H1 (cell line): ENCODE data around the gene PRKAG3. TPM values are rescaled to one million over a fixed set of nuclear protein-coding genes. Genes with fewer than 3 reads are reported as not detected.

ENCODE experiments used
- CTCF ChIA-PET: fragments of 300-600 bp; sonication (Branson Sonifier 250); formaldehyde crosslinking; loops from one replicate; lab custom pipeline; 2021; ENCODE audit not compliant: partially characterized antibody; lab: Charles Lee
- POLR2A ChIA-PET: fragments of 300-600 bp; sonication (Branson Sonifier 250); formaldehyde crosslinking; loops from one replicate; lab custom pipeline; 2021; ENCODE audit warnings: inconsistent platforms; ENCODE audit not compliant: partially characterized antibody; lab: Charles Lee
- DNase-seq, 2 experiments: peaks; one replicate each; pipeline versions ENCODE4 v3.0.0 to v3.0.0-alpha.2; 2010 to 2022; ENCODE audit warnings: low spot score in 2 of 2, low read depth in 1 of 2, mixed read lengths in 1 of 2
- FAIRE-seq: peaks from 2 replicates; lab custom pipeline; 2011; peaks lifted over from hg19 to GRCh38; lab: Jason Lieb, UNC
- H2AFZ ChIP-seq: 2 replicates; pipeline ENCODE4 v1.8.1; 2012; ENCODE audit warnings: low read length, inconsistent platforms
- H2AK5ac ChIP-seq: 2 replicates; pipeline ENCODE4 v1.6.1; 2013; ENCODE audit warnings: low read depth, low read length
- H2BK120ac ChIP-seq: replicated peaks from 2 replicates; pipeline ENCODE3; 2013; ENCODE audit warnings: low read depth, low read length, inconsistent platforms
- H2BK12ac ChIP-seq: 2 replicates; pipeline ENCODE4 v1.6.1; 2013; ENCODE audit warnings: low read depth, low read length
- H2BK15ac ChIP-seq: 2 replicates; pipeline ENCODE4 v1.6.1; 2013; ENCODE audit warnings: low read length
- H2BK20ac ChIP-seq: 2 replicates; pipeline ENCODE4 v1.6.1; 2013; ENCODE audit warnings: low read length
- H2BK5ac ChIP-seq: 2 replicates; pipeline ENCODE4 v1.6.1; 2013; ENCODE audit warnings: low read depth, low read length
- H3K14ac ChIP-seq: 2 replicates; pipeline ENCODE4 v1.6.1; 2013; ENCODE audit warnings: inconsistent platforms; ENCODE audit not compliant: insufficient read length
- H3K18ac ChIP-seq: 2 replicates; pipeline ENCODE4 v1.6.1; 2013; ENCODE audit warnings: low read length; ENCODE audit errors: extremely low read depth
- H3K23ac ChIP-seq: 2 replicates; pipeline ENCODE4 v1.6.1; 2013; ENCODE audit warnings: inconsistent platforms; ENCODE audit not compliant: insufficient read length
- H3K23me2 ChIP-seq: 2 replicates; pipeline ENCODE4 v1.6.1; 2013; ENCODE audit warnings: low read depth, low read length
- H3K27ac ChIP-seq: 2 replicates; pipeline ENCODE4 v1.6.1; 2011; ENCODE audit warnings: low read depth, low read length, inconsistent platforms
- H3K27me3 ChIP-seq, 4 experiments: replicated peaks in 1 of 4; 1 replicate in 1 of 4; 2 replicates in 3 of 4; pipeline versions ENCODE4 v1.6.1 to v1.8.1; 2011 to 2013; ENCODE audit warnings: low read length in 3 of 4, mild to moderate bottlenecking in 3 of 4, inconsistent platforms in 2 of 4, mixed read lengths in 2 of 4, moderate library complexity in 1 of 4; ENCODE audit not compliant: control insufficient read depth in 3 of 4, insufficient read depth in 3 of 4; ENCODE audit errors: extremely low read depth in 1 of 4
- H3K36me3 ChIP-seq, 4 experiments: 2 replicates each; pipeline versions ENCODE4 v1.6.1 to v1.8.1; 2011 to 2013; ENCODE audit warnings: mild to moderate bottlenecking in 4 of 4, low read length in 3 of 4, moderate library complexity in 2 of 4, control low read depth in 1 of 4, inconsistent platforms in 1 of 4; ENCODE audit not compliant: insufficient read depth in 4 of 4, control insufficient read depth in 2 of 4
- H3K4ac ChIP-seq: replicated peaks from 2 replicates; pipeline ENCODE3; 2013; ENCODE audit warnings: low read length, low read depth, mixed read lengths, inconsistent platforms; ENCODE audit not compliant: insufficient read length
- H3K4me1 ChIP-seq, 4 experiments: replicated peaks in 1 of 4; 1 replicate in 1 of 4; 2 replicates in 3 of 4; pipeline versions ENCODE4 v1.6.1 to v1.8.1; 2011 to 2013; ENCODE audit warnings: low read length in 3 of 4, inconsistent platforms in 2 of 4, mixed read lengths in 1 of 4; ENCODE audit not compliant: insufficient read depth in 4 of 4, control insufficient read depth in 3 of 4
- H3K4me2 ChIP-seq, 2 experiments: 2 replicates each; pipeline versions ENCODE4 v1.6.1 to v1.8.1; 2011 to 2013; ENCODE audit warnings: low read depth in 2 of 2, low read length in 2 of 2, control low read depth in 1 of 2, inconsistent platforms in 1 of 2, mild to moderate bottlenecking in 1 of 2; ENCODE audit not compliant: insufficient read depth in 1 of 2
- H3K4me3 ChIP-seq, 4 experiments: fragments of 200-600, 300-600 bp in 1 of 4; sonication (generic), shearing (Covaris generic), sonication (Bioruptor Twin) in 1 of 4; 2 replicates each; pipeline versions ENCODE4 v1.5.1 to v1.8.1; 2011 to 2016; ENCODE audit warnings: low read length in 4 of 4, low read depth in 3 of 4, control low read depth in 2 of 4, inconsistent platforms in 2 of 4, mild to moderate bottlenecking in 2 of 4, mixed read lengths in 1 of 4, moderate library complexity in 1 of 4; ENCODE audit not compliant: insufficient read depth in 2 of 4; ENCODE audit errors: extremely low read depth in 1 of 4
- H3K56ac ChIP-seq: replicated peaks from 2 replicates; pipeline ENCODE3; 2013; ENCODE audit warnings: low read depth, mild to moderate bottlenecking, mixed read lengths, low read length, inconsistent platforms; ENCODE audit not compliant: insufficient read length
- H3K79me1 ChIP-seq: 2 replicates; pipeline ENCODE4 v1.6.1; 2013; ENCODE audit warnings: low read depth, low read length, control low read depth
- H3K79me2 ChIP-seq, 2 experiments: 2 replicates each; pipeline versions ENCODE4 v1.6.1 to v1.8.1; 2012 to 2013; ENCODE audit warnings: low read length in 2 of 2, mild to moderate bottlenecking in 2 of 2, inconsistent platforms in 1 of 2; ENCODE audit not compliant: insufficient read depth in 2 of 2, control insufficient read depth in 1 of 2
- H3K9ac ChIP-seq, 4 experiments: replicated peaks in 1 of 4; 1 replicate in 1 of 4; 2 replicates in 3 of 4; pipeline versions ENCODE4 v1.6.1 to v1.8.1; 2011 to 2013; ENCODE audit warnings: low read depth in 3 of 4, low read length in 3 of 4, control low read depth in 2 of 4, mild to moderate bottlenecking in 2 of 4, moderate library complexity in 2 of 4, inconsistent platforms in 1 of 4; ENCODE audit errors: extremely low read depth in 1 of 4
- H3K9me3 ChIP-seq, 2 experiments: 2 replicates each; pipeline versions ENCODE4 v1.6.1 to v1.8.1; 2012 to 2013; ENCODE audit warnings: mild to moderate bottlenecking in 2 of 2, moderate library complexity in 2 of 2, control low read depth in 1 of 2, inconsistent platforms in 1 of 2, low read depth in 1 of 2, low read length in 1 of 2, mixed read lengths in 1 of 2; ENCODE audit not compliant: insufficient read depth in 2 of 2
- H4K20me1 ChIP-seq, 2 experiments: replicated peaks in 1 of 2; 2 replicates each; pipeline versions ENCODE3 to v1.8.1; 2011 to 2013; ENCODE audit warnings: inconsistent platforms in 2 of 2, low read length in 2 of 2, mild to moderate bottlenecking in 1 of 2; ENCODE audit not compliant: insufficient read depth in 2 of 2, control insufficient read depth in 1 of 2
- H4K5ac ChIP-seq: 2 replicates; pipeline ENCODE4 v1.6.1; 2013; ENCODE audit warnings: low read length, low read depth, mixed read lengths, inconsistent platforms; ENCODE audit not compliant: insufficient read length
- H4K8ac ChIP-seq: 2 replicates; pipeline ENCODE4 v1.8.0; 2013; ENCODE audit warnings: mild to moderate bottlenecking, moderate library complexity, low read length, inconsistent platforms; ENCODE audit not compliant: insufficient read depth; ENCODE audit errors: extremely low read depth
- H4K91ac ChIP-seq: replicated peaks from 2 replicates; pipeline ENCODE3; 2013; ENCODE audit warnings: low read length, mixed read lengths, inconsistent platforms; ENCODE audit not compliant: insufficient read length
- CBX5 ChIP-seq: fragments of 300-800, 300-1000 bp; sonication (generic); IDR thresholded peaks from 2 replicates; pipeline ENCODE4 v1.7.1; 2016; ENCODE audit warnings: antibody characterized with exemption, low read length, low read depth
- GABPA ChIP-seq: IDR thresholded peaks from 2 replicates; pipeline ENCODE4 v1.6.1; 2011; ENCODE audit warnings: mild to moderate bottlenecking, low read length, moderate library complexity, borderline replicate concordance; ENCODE audit not compliant: insufficient read depth
- RFX5 ChIP-seq: IDR thresholded peaks from 2 replicates; pipeline ENCODE4 v1.6.1; 2011; ENCODE audit warnings: low read depth, low read length, improper control_type of control experiment, borderline replicate concordance
- WGBS, 2 experiments: shearing (Covaris generic) in 1 of 2; methylation state at CpG; one replicate each; pipeline versions ENCODE4 v1.1.6 to v1.1.7; 2013 to 2015; ENCODE audit warnings: low lambda C conversion rate in 2 of 2, mixed read lengths in 2 of 2, inconsistent platforms in 1 of 2, low coverage in 1 of 2, missing lambda C conversion rate in 1 of 2; ENCODE audit not compliant: insufficient replicate concordance in 2 of 2, insufficient coverage in 1 of 2, insufficient read length in 1 of 2; ENCODE audit errors: extremely low coverage in 1 of 2, missing lambda C conversion rate in 1 of 2; 5-methylcytosine and 5-hydroxymethylcytosine counted together
- polyA plus RNA-seq, 7 experiments: library from polyadenylated mRNA; depleted of rRNA in 3 of 7; stranded (reverse) in 5 of 7; unstranded in 2 of 7; fragments of >200 nt in 5 of 7; fragments of 200-250 nt in 2 of 7; gene quantifications; 1 replicate in 5 of 7; 2 replicates in 1 of 7; 4 replicates in 1 of 7; pipeline versions ENCODE4 v1.2.1 to v1.2.3, GENCODE V29; 2011 to 2013; ENCODE audit warnings: missing spikeins in 2 of 7, mixed read lengths in 2 of 7
- total RNA-seq: library from RNA; stranded (reverse); fragmentation: NEBNext Ultra II Directional; extraction: Animal tissue kit (Norgen Biotek cat#: 25700); gene quantifications from 2 replicates; pipeline ENCODE4 v1.2.1, GENCODE V29; 2021
- TF ChIP-seq, protein P1 (sequence below): IDR thresholded peaks from 2 replicates; pipeline ENCODE4 v1.6.1; 2012; ENCODE audit warnings: inconsistent platforms

The PRKAG3 gene
- total and polyA plus RNA-seq, 2 of the 8 experiments (the other 6 are each of a cell fraction or from before 2014, with no cell fraction given), result not detected

DNA sequence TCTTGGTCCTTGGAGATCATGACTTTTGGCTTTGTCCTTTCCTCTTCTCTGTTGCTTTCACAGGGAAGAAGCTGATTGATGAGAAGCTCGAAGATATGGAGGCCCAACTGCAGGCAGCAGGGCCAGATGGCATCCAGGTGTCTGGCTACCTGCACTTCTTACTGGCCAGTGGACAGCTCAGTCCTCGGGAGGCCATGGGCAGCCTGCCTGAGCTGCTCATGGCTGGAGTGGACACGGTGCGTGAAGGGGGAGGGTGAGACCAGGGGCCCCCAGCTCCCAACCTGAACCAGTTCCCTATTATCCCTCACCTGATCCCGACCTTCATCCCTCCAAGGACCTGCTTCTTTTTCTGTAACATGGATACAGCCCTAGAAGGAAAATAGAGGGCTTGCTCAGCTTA lies 18.7 kb downstream of the PRKAG3 start:
- Histone ChIP-seq H4K20me1 (no peaks in the 10 kb centered on the region), H2AK5ac (no peak overlapping the region), H2BK12ac (no peak overlapping the region), H4K91ac (no peak overlapping the region), H2BK5ac (no peak overlapping the region), H3K9ac (no peak overlapping the region), H3K18ac (no peak overlapping the region), H2BK20ac (no peak overlapping the region), H3K56ac (no peak overlapping the region), H3K27me3 (no peaks in the 10 kb centered on the region), H3K4me3 (no peak overlapping the region), H2AFZ (no peak overlapping the region), H3K4me1 (no peaks in the 10 kb centered on the region), H2BK15ac (no peak overlapping the region), H3K9me3 (no peaks in the 10 kb centered on the region), H3K14ac (no peak overlapping the region), H3K79me1 (no peaks in the 10 kb centered on the region), H3K79me2 (no peaks in the 10 kb centered on the region), H3K27ac (no peak overlapping the region), H4K8ac (no peak overlapping the region), H3K4ac (no peak overlapping the region), H3K4me2 (no peak overlapping the region), H3K23me2 (no peaks in the 10 kb centered on the region), H2BK120ac (no peak overlapping the region), H3K36me3 (no peaks in the 10 kb centered on the region), H3K23ac (no peak overlapping the region), H4K5ac (no peak overlapping the region)
- ChIA-PET POLR2A (no interaction called here), CTCF (interaction anchor here (1.2 to 1.6 kb wide), 2 partner anchors 51 to 56 kb away, joined by 5 read pairs; no protein-coding TSS in a partner anchor)
- 89% methylated on average over 5 of the region's 5 CpGs; no CpG with 5 or more reads in 1 of the 2 experiments for WGBS, 2 experiments
- DNase-seq (no peak), FAIRE-seq (no peak)
- TF ChIP-seq, protein P1, sequence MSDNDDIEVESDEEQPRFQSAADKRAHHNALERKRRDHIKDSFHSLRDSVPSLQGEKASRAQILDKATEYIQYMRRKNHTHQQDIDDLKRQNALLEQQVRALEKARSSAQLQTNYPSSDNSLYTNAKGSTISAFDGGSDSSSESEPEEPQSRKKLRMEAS, result no peak
- no peak for TF ChIP-seq CBX5
- TF ChIP-seq RFX5, result no peak
- no peak for TF ChIP-seq GABPA
